HepG2 (cell line): ENCODE data around the gene MAP3K4. TPM values are rescaled to one million over a fixed set of nuclear protein-coding genes. Genes with fewer than 3 reads are reported as not detected.

Experiments used
- ATAC-seq: fragments of 200-7000 bp; cut with Tn5 transposase; 3 replicates; pipeline ENCODE4 v1.9.1; 2020; ENCODE audit warnings: mild to moderate bottlenecking, moderate library complexity
- BruUV-seq: library from RNA; stranded (reverse); fragments of 400-500 nt; replicated peaks from 2 replicates; lab custom pipeline; 2021; lab: Mats Ljungman, UMichigan
- CTCF ChIA-PET: fragments of 300-600 bp; formaldehyde crosslinking; extraction: SDS; loops from one replicate; lab custom pipeline; 2021; ENCODE audit warnings: low total read pairs, inconsistent platforms, low intra/inter-chr PET ratio; lab: Yijun Ruan, JAX
- POLR2A ChIA-PET: fragments of 350-600 bp; sonication (Branson Sonifier 250); formaldehyde crosslinking; loops from one replicate; lab custom pipeline; 2020; ENCODE audit warnings: antibody characterized with exemption, inconsistent platforms; lab: Yijun Ruan, JAX
- DNase-seq: peaks from one replicate; pipeline ENCODE4 v3.0.0-alpha.2; 2015; ENCODE audit warnings: low spot score
- FAIRE-seq: peaks from 3 replicates; lab custom pipeline; 2011; peaks lifted over from hg19 to GRCh38; lab: Jason Lieb, UNC
- H2AFZ ChIP-seq: one replicate; pipeline ENCODE4 v1.6.1; 2011; ENCODE audit warnings: low read length, inconsistent platforms
- H3K27ac ChIP-seq: fragments of 300-600 bp; 3 replicates; pipeline ENCODE4 v1.8.0; 2011; ENCODE audit warnings: mixed run types, mild to moderate bottlenecking, mixed read lengths, low read length, inconsistent platforms; ENCODE audit not compliant: insufficient read depth; ENCODE audit errors: extremely low read length
- H3K27me3 ChIP-seq, 2 experiments: fragments of 200-600 bp in 1 of 2; 2 replicates in 1 of 2; 3 replicates in 1 of 2; pipeline versions ENCODE4 v1.6.0 to v1.8.0; 2011; ENCODE audit warnings: low read length in 2 of 2, mild to moderate bottlenecking in 2 of 2, moderate library complexity in 2 of 2, inconsistent platforms in 1 of 2; ENCODE audit not compliant: insufficient read depth in 2 of 2, control insufficient read depth in 1 of 2
- H3K36me3 ChIP-seq, 2 experiments: fragments of 200-600 bp in 1 of 2; replicated peaks in 1 of 2; 2 replicates in 1 of 2; 3 replicates in 1 of 2; pipeline versions ENCODE4 v1.5.1 to v1.8.0; 2011; ENCODE audit warnings: low read length in 2 of 2, inconsistent platforms in 1 of 2; ENCODE audit not compliant: insufficient read depth in 2 of 2, control insufficient read depth in 1 of 2
- H3K4me1 ChIP-seq: 2 replicates; pipeline ENCODE4 v1.5.1; 2012; ENCODE audit warnings: low read length, inconsistent platforms; ENCODE audit not compliant: insufficient read depth
- H3K4me2 ChIP-seq: 2 replicates; pipeline ENCODE4 v1.6.0; 2011; ENCODE audit warnings: low read depth, low read length, inconsistent platforms
- H3K4me3 ChIP-seq, 3 experiments: fragments of 200-600 bp in 1 of 3; sonication (generic), shearing (Covaris generic) in 1 of 3; replicated peaks in 1 of 3; 2 replicates each; pipeline ENCODE4 v1.5.1; 2011 to 2016; ENCODE audit warnings: low read length in 3 of 3, inconsistent platforms in 2 of 3, low read depth in 2 of 3, mild to moderate bottlenecking in 2 of 3, control low read depth in 1 of 3, mixed read lengths in 1 of 3; ENCODE audit not compliant: insufficient read depth in 1 of 3
- H3K79me2 ChIP-seq: one replicate; pipeline ENCODE4 v1.6.1; 2011; ENCODE audit warnings: low read length, inconsistent platforms; ENCODE audit not compliant: insufficient read depth
- H3K9ac ChIP-seq: 2 replicates; pipeline ENCODE4 v1.6.0; 2011; ENCODE audit warnings: mild to moderate bottlenecking, low read depth, low read length, inconsistent platforms; ENCODE audit not compliant: insufficient read depth
- H3K9me3 ChIP-seq: 2 replicates; pipeline ENCODE4 v1.5.1; 2012; ENCODE audit warnings: mild to moderate bottlenecking, low read length
- H4K20me1 ChIP-seq: 2 replicates; pipeline ENCODE4 v1.6.0; 2011; ENCODE audit warnings: inconsistent platforms, mild to moderate bottlenecking, low read length, moderate library complexity; ENCODE audit not compliant: insufficient read depth
- RBM22 ChIP-seq: fragments of 200-400 bp; formaldehyde crosslinking; optimal IDR thresholded peaks from 2 replicates; pipeline ENCODE3; 2017; ENCODE audit warnings: mild to moderate bottlenecking, low read length, moderate library complexity
- SAFB2 ChIP-seq: sonication (generic); formaldehyde crosslinking; IDR thresholded peaks from 2 replicates; pipeline ENCODE4 v1.5.1; 2020; ENCODE audit warnings: missing genetic modification reagents, low read depth, mild to moderate bottlenecking, borderline replicate concordance
- ZNF207 ChIP-seq: fragments of 450-650 bp; IDR thresholded peaks from 2 replicates; pipeline ENCODE4 v1.6.1; 2016; ENCODE audit warnings: antibody characterized with exemption, borderline replicate concordance
- ZNF44 ChIP-seq: sonication (generic); formaldehyde crosslinking; IDR thresholded peaks from 2 replicates; pipeline ENCODE4 v1.5.1; 2020; ENCODE audit warnings: mild to moderate bottlenecking, missing genetic modification reagents
- ZNF574 ChIP-seq: sonication (generic); formaldehyde crosslinking; IDR thresholded peaks from 2 replicates; pipeline ENCODE4 v1.4.0; 2020; ENCODE audit warnings: missing genetic modification reagents
- ZNF737 ChIP-seq: sonication (generic); formaldehyde crosslinking; IDR thresholded peaks from 2 replicates; pipeline ENCODE4 v1.5.0; 2020; ENCODE audit warnings: missing genetic modification reagents, mild to moderate bottlenecking, borderline replicate concordance
- WGBS: methylation state at CpG from one replicate; pipeline ENCODE4 v1.1.6; 2017; ENCODE audit warnings: low lambda C conversion rate; 5-methylcytosine and 5-hydroxymethylcytosine counted together
- in situ Hi-C: cut with HindIII; loops from 2 replicates; pipeline ENCODE4 v1.10.0; 2017; ENCODE audit warnings: low pct_unique_long_range_greater_than_20kb; ENCODE audit not compliant: extremely low pct_ligation_motif_present
- intact Hi-C: fragments of 100-400 bp; cut with micrococcal nuclease; formaldehyde crosslinking; loops from one replicate; pipeline ENCODE4 v1.10.0; 2022; ENCODE audit not compliant: unreplicated experiment
- polyA plus RNA-seq, 8 experiments: library from polyadenylated mRNA; depleted of rRNA in 3 of 8; stranded (reverse) in 7 of 8; unstranded in 1 of 8; fragments of >200 nt; fragmentation: Illumina TruSeq in 4 of 8; extraction: Trizol in 4 of 8; gene quantifications; 2 replicates each; pipeline versions ENCODE4 v1.2.1 to v1.2.3, GENCODE V29; 2011 to 2016; ENCODE audit warnings: low read depth in 4 of 8, missing spikeins in 1 of 8, mixed read lengths in 1 of 8; ENCODE audit not compliant: insufficient read depth in 1 of 8
- total RNA-seq, 5 experiments: library from RNA; depleted of rRNA; stranded (reverse); fragments of >200 nt; fragmentation: Illumina TruSeq; extraction: Trizol; gene quantifications; 2 replicates each; pipeline ENCODE4 v1.2.3, GENCODE V29; 2016; ENCODE audit warnings: low read depth in 1 of 5
- TF ChIP-seq, protein P1 (sequence below), 2 experiments: IDR thresholded peaks; 2 replicates each; pipeline ENCODE4 v1.6.1; 2011 to 2012; ENCODE audit warnings: low read length in 2 of 2, borderline replicate concordance in 1 of 2, low read depth in 1 of 2, mild to moderate bottlenecking in 1 of 2, moderate library complexity in 1 of 2

MAP3K4 gene
- total and polyA plus RNA-seq, 2 of the 13 experiments (the other 11 are each of a cell fraction or from before 2014, with no cell fraction given) = 12.9 to 33.6 TPM

DNA sequence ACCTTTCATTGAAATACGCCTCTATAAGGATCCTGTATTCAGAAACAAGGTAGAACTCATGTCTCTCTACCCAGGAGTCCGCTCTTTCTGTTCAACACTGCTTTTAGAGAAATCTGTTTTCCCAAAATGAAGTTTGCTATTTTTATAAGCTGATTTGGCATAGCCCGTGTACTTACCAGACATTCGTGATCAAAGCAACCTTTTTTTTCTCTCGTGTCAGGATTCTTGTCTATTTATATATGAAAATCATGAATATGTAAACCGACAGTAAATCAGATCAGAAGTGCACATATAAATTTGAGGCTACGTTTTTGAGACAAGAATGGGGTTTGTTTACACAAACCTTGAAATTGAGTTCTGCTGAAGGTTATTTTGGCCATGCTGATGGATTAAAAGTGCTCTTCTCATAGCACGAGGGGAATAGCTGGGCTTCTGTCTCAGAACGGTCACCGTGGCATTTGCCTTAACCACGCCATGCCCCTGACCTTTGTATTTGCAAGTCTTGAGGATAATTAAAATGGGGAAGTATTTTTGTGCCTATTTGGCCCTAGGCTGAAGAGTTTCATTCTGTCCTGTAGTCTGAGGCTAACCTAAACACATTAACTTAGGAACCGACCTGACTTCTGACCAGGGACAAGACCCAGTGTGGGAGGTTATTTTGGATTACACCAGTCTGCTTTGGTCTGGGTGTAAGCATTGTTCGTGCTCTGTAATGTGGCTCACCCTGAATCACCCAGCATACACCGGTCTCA, 118.6 kb downstream of the MAP3K4 start:
- Histone ChIP-seq H3K4me2 (no peak overlapping the region), H3K36me3 (peaks cover 20 to 82% of the 10 kb centered on the region in 2 experiments; a peak in 4 of 5 replicates), H2AFZ (no peak overlapping the region), H3K79me2 (no peaks in the 10 kb centered on the region), H3K9me3 (no peaks in the 10 kb centered on the region), H3K27me3 (no peaks in the 10 kb centered on the region), H3K4me3 (no peak overlapping the region), H4K20me1 (no peaks in the 10 kb centered on the region), H3K4me1 (no peaks in the 10 kb centered on the region), H3K9ac (no peak overlapping the region), H3K27ac (no peak overlapping the region)
- ATAC-seq (no peak), FAIRE-seq (no peak), DNase-seq (no peak)
- in situ Hi-C loops (no loop called here), intact Hi-C loops (no loop called here)
- ChIA-PET CTCF (no interaction called here), POLR2A (no interaction called here)
- no peak for TF ChIP-seq ZNF44 (CRISPR knock-in tag)
- peak; percentile 35 for TF ChIP-seq RBM22
- no peak for TF ChIP-seq ZNF574 (CRISPR knock-in tag)
- TF ChIP-seq, protein P1, sequence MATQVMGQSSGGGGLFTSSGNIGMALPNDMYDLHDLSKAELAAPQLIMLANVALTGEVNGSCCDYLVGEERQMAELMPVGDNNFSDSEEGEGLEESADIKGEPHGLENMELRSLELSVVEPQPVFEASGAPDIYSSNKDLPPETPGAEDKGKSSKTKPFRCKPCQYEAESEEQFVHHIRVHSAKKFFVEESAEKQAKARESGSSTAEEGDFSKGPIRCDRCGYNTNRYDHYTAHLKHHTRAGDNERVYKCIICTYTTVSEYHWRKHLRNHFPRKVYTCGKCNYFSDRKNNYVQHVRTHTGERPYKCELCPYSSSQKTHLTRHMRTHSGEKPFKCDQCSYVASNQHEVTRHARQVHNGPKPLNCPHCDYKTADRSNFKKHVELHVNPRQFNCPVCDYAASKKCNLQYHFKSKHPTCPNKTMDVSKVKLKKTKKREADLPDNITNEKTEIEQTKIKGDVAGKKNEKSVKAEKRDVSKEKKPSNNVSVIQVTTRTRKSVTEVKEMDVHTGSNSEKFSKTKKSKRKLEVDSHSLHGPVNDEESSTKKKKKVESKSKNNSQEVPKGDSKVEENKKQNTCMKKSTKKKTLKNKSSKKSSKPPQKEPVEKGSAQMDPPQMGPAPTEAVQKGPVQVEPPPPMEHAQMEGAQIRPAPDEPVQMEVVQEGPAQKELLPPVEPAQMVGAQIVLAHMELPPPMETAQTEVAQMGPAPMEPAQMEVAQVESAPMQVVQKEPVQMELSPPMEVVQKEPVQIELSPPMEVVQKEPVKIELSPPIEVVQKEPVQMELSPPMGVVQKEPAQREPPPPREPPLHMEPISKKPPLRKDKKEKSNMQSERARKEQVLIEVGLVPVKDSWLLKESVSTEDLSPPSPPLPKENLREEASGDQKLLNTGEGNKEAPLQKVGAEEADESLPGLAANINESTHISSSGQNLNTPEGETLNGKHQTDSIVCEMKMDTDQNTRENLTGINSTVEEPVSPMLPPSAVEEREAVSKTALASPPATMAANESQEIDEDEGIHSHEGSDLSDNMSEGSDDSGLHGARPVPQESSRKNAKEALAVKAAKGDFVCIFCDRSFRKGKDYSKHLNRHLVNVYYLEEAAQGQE (IDR thresholded peaks at IDR 0.05; ENCODE audit: borderline replicate concordance in 1 of 2, low read depth in 1 of 2, low read length in 2 of 2) = no peak
- no peak for TF ChIP-seq ZNF737 (CRISPR knock-in tag)
- no peak for TF ChIP-seq SAFB2
- no peak for TF ChIP-seq ZNF207
- WGBS = 98% methylated on average over 14 of the region's 14 CpGs
- BruUV-seq = no TSS peak
